ENCODE results near the gene UBE3D.

- TF ChIP-seq, protein P1, sequence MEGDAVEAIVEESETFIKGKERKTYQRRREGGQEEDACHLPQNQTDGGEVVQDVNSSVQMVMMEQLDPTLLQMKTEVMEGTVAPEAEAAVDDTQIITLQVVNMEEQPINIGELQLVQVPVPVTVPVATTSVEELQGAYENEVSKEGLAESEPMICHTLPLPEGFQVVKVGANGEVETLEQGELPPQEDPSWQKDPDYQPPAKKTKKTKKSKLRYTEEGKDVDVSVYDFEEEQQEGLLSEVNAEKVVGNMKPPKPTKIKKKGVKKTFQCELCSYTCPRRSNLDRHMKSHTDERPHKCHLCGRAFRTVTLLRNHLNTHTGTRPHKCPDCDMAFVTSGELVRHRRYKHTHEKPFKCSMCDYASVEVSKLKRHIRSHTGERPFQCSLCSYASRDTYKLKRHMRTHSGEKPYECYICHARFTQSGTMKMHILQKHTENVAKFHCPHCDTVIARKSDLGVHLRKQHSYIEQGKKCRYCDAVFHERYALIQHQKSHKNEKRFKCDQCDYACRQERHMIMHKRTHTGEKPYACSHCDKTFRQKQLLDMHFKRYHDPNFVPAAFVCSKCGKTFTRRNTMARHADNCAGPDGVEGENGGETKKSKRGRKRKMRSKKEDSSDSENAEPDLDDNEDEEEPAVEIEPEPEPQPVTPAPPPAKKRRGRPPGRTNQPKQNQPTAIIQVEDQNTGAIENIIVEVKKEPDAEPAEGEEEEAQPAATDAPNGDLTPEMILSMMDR (conservative IDR thresholded peaks at IDR 0.05): no peak
- no peak for TF ChIP-seq EZH2 (IDR thresholded peaks at IDR 0.05; ENCODE audit: low read depth)
Measured at GRCh38 chr6:82881519-82881918, 184.1 kb downstream of the UBE3D start.
